RWPE1 (cell line): ENCODE measurements around the gene TMEM121B.
A peak's percentile ranks its signal among the peaks of the same experiment; 100 is the strongest.

Experiments
- CTCF ChIA-PET: fragments of 350-600 bp; sonication (Branson Sonifier 250); formaldehyde crosslinking; extraction: SDS; loops from one replicate; lab custom pipeline; 2021; lab: Yijun Ruan, JAX
- POLR2A ChIA-PET: fragments of 400-600 bp; formaldehyde crosslinking; extraction: SDS; loops from one replicate; lab custom pipeline; 2020; ENCODE audit warnings: antibody characterized with exemption; ENCODE audit not compliant: low non-redundant PET; lab: Yijun Ruan, JAX
- DNase-seq: peaks from one replicate; pipeline ENCODE4 v3.0.0; 2012; ENCODE audit warnings: low spot score
- H3K27ac ChIP-seq: fragments of 450-650 bp; 2 replicates; pipeline ENCODE4 v1.5.1; 2017
- CTCF ChIP-seq: fragments of 450-650 bp; conservative IDR thresholded peaks from 2 replicates; pipeline ENCODE4 v1.5.1; 2017; ENCODE audit warnings: low read depth, mild to moderate bottlenecking

The TMEM121B gene

GRCh38 chr22:17091851-17092250 is 29.3 kb downstream of the TMEM121B start:
- CTCF ChIA-PET: no interaction called here
- no peak overlapping the region for H3K27ac ChIP-seq
- TF ChIP-seq CTCF: no peak
- no peak for DNase-seq
- POLR2A ChIA-PET: no interaction called here

GRCh38 chr22:17090550-17090949 is 30.6 kb downstream of the TMEM121B start:
- ChIA-PET CTCF (interaction anchor here (0.7 kb wide), 1 partner anchor 8 kb away, joined by 3 read pairs; no protein-coding TSS in a partner anchor), POLR2A (no interaction called here)
- DNase-seq: no peak
- no peak overlapping the region for H3K27ac ChIP-seq
- no peak for TF ChIP-seq CTCF

GRCh38 chr22:17087498-17088131 is 33.5 kb downstream of the TMEM121B start:
- POLR2A ChIA-PET: no interaction called here

GRCh38 chr22:17086788-17087497 is 34.2 kb downstream of the TMEM121B start:
- H3K27ac ChIP-seq: no peak overlapping the region
- CTCF ChIA-PET: no interaction called here
- TF ChIP-seq CTCF: no peak
- no peak for DNase-seq
- POLR2A ChIA-PET: no interaction called here

More at GRCh38 chr22:17087498-17088131, 33.5 kb downstream of the TMEM121B start:
- no peak for DNase-seq
- CTCF ChIA-PET: no interaction called here
- no peak overlapping the region for H3K27ac ChIP-seq
- TF ChIP-seq CTCF: no peak

GRCh38 chr22:17086296-17086695 is 34.9 kb downstream of the TMEM121B start:
- no peak overlapping the region for H3K27ac ChIP-seq
- no peak for DNase-seq
- CTCF ChIA-PET: no interaction called here
- no peak for TF ChIP-seq CTCF
- POLR2A ChIA-PET: no interaction called here

GRCh38 chr22:17085277-17086181 is 35.6 kb downstream of the TMEM121B start:
- POLR2A ChIA-PET: no interaction called here
- TF ChIP-seq CTCF: no peak
- peak overlapping the region; percentile 81 for H3K27ac ChIP-seq
- no peak for DNase-seq
- CTCF ChIA-PET: no interaction called here
